ENCODE measurements around the gene ABCD3. TPM values are rescaled to one million over a fixed set of nuclear protein-coding genes. Genes with fewer than 3 reads are reported as not detected.

ABCD3 gene
- total and polyA plus RNA-seq, 7 experiments from 2014 or later: 18.0 to 31.2 (median 24.4) TPM

DNA sequence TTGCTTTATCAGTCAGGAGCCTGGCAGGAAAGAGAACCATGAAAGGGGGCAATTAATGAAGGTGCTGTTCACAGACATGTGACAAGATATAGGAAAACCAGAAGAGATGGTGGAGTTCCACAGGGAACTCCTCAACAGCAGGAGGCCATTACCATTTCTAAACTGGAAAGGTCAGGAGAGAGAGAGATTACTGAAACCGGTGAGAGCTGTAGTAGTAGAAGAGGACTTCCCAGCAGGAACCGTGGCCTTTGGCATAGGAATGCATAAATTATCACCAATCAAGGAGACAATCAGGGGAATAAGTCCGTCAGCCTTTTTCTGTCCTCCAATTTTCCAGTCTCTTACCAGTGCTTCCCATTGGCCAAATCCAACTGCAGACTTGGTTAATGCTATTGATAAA is 23.0 kb upstream of the ABCD3 start:
- no peak overlapping the region for H3K27ac Mint-ChIP-seq
- DNase-seq (no peak), ATAC-seq (no peak)
- Histone ChIP-seq H3K4me3 (ENCODE audit: low read length) (no peak overlapping the region), H3K4me1 (ENCODE audit: control insufficient read depth in 2 of 2, insufficient read depth in 2 of 2, low read length in 2 of 2) (no peaks in the 10 kb centered on the region), H3K9me3 (ENCODE audit: control insufficient read depth in 2 of 3, low read length in 3 of 3) (no peaks in the 10 kb centered on the region), H3K27me3 (ENCODE audit: control insufficient read depth in 2 of 2, insufficient read depth in 2 of 2, low read length in 2 of 2) (no peaks in the 10 kb centered on the region), H3K27ac (ENCODE audit: low read depth, low read length) (no peak overlapping the region), H3K36me3 (ENCODE audit: control insufficient read depth in 2 of 3, insufficient read depth in 3 of 3, low read length in 3 of 3) (no peaks in the 10 kb centered on the region)
- POLR2A ChIA-PET: no interaction called here
- H3K27me3 Mint-ChIP-seq: peaks cover 3 to 14% (median 9%) of the 10 kb centered on the region in 5 donors
- intact Hi-C loops (cut with micrococcal nuclease): no loop called here
- H3K36me3 Mint-ChIP-seq: peaks cover 0 to 4% (median 0%) of the 10 kb centered on the region in 5 donors
- H3K4me1 Mint-ChIP-seq: no peaks in the 10 kb centered on the region
- H3K9me3 Mint-ChIP-seq: peaks cover 0 to 4% (median 0%) of the 10 kb centered on the region in 11 donors
- CTCF ChIA-PET: no interaction called here
- H3K4me3 Mint-ChIP-seq: no peak overlapping the region

DNA sequence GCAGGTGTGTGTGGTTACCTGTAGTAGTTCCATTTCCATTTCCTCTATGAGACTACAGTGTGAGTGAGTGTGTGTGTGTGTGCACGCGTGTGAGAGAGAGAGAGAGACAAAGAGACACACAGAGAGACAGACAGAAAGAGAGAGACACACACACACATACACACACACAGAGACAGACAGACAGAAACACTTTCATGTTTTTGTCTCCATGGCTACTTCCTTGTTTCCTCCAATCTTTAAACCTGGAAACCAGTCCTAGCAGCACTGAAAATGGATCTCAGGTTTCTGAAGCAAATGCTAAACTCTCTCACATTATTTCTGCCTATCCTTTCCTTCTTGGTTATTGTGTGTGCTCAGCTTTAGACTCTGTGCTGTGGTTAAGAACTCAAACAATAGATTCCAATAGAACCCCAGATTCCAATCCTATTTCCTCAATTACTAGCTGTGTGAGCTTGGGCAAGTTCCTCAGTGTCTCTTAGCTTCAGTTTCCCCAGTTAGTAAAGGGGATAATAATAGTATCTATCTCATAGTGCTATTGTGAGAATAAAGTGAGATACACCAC is 22.4 kb upstream of the ABCD3 start:
- Mint-ChIP-seq H3K4me1 (no peaks in the 10 kb centered on the region), H3K9me3 (peaks cover 0 to 4% (median 0%) of the 10 kb centered on the region in 11 donors), H3K27me3 (peaks cover 4 to 14% (median 9%) of the 10 kb centered on the region in 5 donors), H3K4me3 (no peak overlapping the region), H3K36me3 (peaks cover 0 to 4% (median 0%) of the 10 kb centered on the region in 5 donors), H3K27ac (no peak overlapping the region)
- H3K4me1 ChIP-seq (ENCODE audit: control insufficient read depth in 2 of 2, insufficient read depth in 2 of 2, low read length in 2 of 2): no peaks in the 10 kb centered on the region
- no peak for DNase-seq
- H3K4me3 ChIP-seq (ENCODE audit: low read length): no peak overlapping the region
- ChIA-PET POLR2A (no interaction called here), CTCF (no interaction called here)
- intact Hi-C loops (cut with micrococcal nuclease): no loop called here
- no peaks in the 10 kb centered on the region for H3K9me3 ChIP-seq (ENCODE audit: control insufficient read depth in 2 of 3, low read length in 3 of 3)
- no peak overlapping the region for H3K27ac ChIP-seq (ENCODE audit: low read depth, low read length)
- H3K36me3 ChIP-seq (ENCODE audit: control insufficient read depth in 2 of 3, insufficient read depth in 3 of 3, low read length in 3 of 3): no peaks in the 10 kb centered on the region
- H3K27me3 ChIP-seq (ENCODE audit: control insufficient read depth in 2 of 2, insufficient read depth in 2 of 2, low read length in 2 of 2): no peaks in the 10 kb centered on the region
- no peak for ATAC-seq

DNA sequence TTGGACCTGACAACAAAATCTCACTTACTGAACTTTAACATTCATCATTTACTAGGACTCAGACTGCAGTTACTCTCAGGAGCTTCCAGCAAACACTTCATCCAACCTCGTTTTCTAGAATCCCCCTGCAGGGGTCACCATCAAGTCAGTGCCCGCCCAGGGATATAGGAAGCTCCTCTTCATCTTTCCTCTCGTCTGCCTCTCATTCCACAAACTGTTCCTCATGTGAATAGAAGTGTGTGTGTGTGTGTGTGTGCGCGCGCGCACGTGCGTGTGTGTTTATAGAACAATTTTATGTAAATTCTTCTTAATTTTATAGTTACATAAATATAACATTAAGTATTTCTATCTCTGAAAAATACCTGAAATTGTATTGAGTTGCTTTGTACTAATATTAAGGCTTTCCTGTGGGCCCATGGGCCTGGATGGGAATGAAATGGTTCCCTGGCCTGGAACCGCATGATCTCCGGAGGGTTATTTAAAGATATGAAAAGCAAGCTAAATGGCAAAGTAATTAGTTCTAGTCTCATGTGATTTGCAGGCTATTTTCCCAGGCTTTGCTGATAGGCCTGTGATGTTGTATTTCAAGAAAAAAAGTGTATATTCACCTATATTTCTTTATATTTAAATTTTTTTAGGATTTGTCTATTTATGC is 21.7 kb upstream of the ABCD3 start:
- Mint-ChIP-seq H3K4me3 (no peak overlapping the region), H3K27ac (no peak overlapping the region), H3K9me3 (peaks cover 0 to under 1% (median 0%) of the 10 kb centered on the region in 11 donors), H3K4me1 (no peaks in the 10 kb centered on the region), H3K36me3 (peaks cover 0 to under 1% (median 0%) of the 10 kb centered on the region in 5 donors), H3K27me3 (peaks cover 4 to 12% (median 9%) of the 10 kb centered on the region in 5 donors)
- no peak for DNase-seq
- Histone ChIP-seq H3K27me3 (ENCODE audit: control insufficient read depth in 2 of 2, insufficient read depth in 2 of 2, low read length in 2 of 2) (no peaks in the 10 kb centered on the region), H3K4me3 (ENCODE audit: low read length) (no peak overlapping the region), H3K27ac (ENCODE audit: low read depth, low read length) (no peak overlapping the region), H3K36me3 (ENCODE audit: control insufficient read depth in 2 of 3, insufficient read depth in 3 of 3, low read length in 3 of 3) (no peaks in the 10 kb centered on the region), H3K4me1 (ENCODE audit: control insufficient read depth in 2 of 2, insufficient read depth in 2 of 2, low read length in 2 of 2) (no peaks in the 10 kb centered on the region), H3K9me3 (ENCODE audit: control insufficient read depth in 2 of 3, low read length in 3 of 3) (no peaks in the 10 kb centered on the region)
- ChIA-PET POLR2A (no interaction called here), CTCF (no interaction called here)
- no peak for ATAC-seq
- intact Hi-C loops (cut with micrococcal nuclease): no loop called here

DNA sequence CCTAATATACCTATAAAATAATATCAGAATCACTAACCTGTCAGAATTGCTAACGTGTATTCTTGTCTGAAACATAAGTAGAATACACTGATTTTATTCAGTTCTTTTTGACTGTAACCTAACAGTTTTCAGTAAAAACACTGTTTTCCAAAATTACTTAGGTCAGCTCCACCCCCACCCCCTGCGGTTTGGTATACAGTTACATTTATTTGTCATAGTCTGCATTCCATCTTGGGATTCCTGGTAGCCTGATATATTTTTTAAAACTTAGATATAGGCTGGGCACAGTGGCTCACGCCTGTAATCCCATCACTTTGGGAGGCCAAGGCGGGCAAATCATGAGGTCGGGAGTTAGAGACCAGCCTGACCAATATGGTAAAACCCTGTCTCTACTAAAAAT is 19.8 kb upstream of the ABCD3 start:
- no peak overlapping the region for H3K4me3 Mint-ChIP-seq
- H3K9me3 ChIP-seq (ENCODE audit: control insufficient read depth in 2 of 3, low read length in 3 of 3): no peaks in the 10 kb centered on the region
- POLR2A ChIA-PET: interaction anchor here (0.7 kb wide), 1 partner anchor 787 kb away, joined by 4 read pairs; no protein-coding TSS in a partner anchor
- no peak for DNase-seq
- H3K27me3 Mint-ChIP-seq: peaks cover 5 to 14% (median 8%) of the 10 kb centered on the region in 5 donors
- no peaks in the 10 kb centered on the region for H3K36me3 Mint-ChIP-seq
- H3K4me1 ChIP-seq (ENCODE audit: control insufficient read depth in 2 of 2, insufficient read depth in 2 of 2, low read length in 2 of 2): no peaks in the 10 kb centered on the region
- no peak overlapping the region for H3K27ac ChIP-seq (ENCODE audit: low read depth, low read length)
- CTCF ChIA-PET: no interaction called here
- H3K4me3 ChIP-seq (ENCODE audit: low read length): no peak overlapping the region
- peaks cover 0 to 3% (median 0%) of the 10 kb centered on the region in 11 donors for H3K9me3 Mint-ChIP-seq
- H3K36me3 ChIP-seq (ENCODE audit: control insufficient read depth in 2 of 3, insufficient read depth in 3 of 3, low read length in 3 of 3): no peaks in the 10 kb centered on the region
- intact Hi-C loops (cut with micrococcal nuclease): no loop called here
- no peaks in the 10 kb centered on the region for H3K27me3 ChIP-seq (ENCODE audit: control insufficient read depth in 2 of 2, insufficient read depth in 2 of 2, low read length in 2 of 2)
- no peaks in the 10 kb centered on the region for H3K4me1 Mint-ChIP-seq
- ATAC-seq: no peak
- no peak overlapping the region for H3K27ac Mint-ChIP-seq

DNA sequence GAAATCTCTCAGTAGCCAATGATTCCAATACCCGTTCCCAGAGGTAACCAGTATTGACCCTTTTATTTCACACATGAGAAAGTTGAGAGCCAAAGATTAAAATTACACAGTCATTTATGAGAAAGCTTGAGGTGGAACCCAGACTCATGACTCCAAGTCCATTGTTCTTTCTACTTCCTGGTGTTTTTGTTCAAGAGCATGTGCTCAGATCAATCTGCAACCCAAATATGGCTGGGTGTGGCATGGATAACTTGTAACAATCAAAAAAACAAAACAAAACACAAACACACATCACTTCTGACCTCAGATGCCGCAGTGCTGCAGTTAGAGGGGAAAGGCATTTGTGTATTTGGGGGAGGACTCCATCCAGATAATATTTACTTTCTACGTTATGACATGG is 18.7 kb upstream of the ABCD3 start:
- Mint-ChIP-seq H3K27me3 (peaks cover 8 to 19% (median 10%) of the 10 kb centered on the region in 5 donors), H3K4me1 (no peaks in the 10 kb centered on the region)

DNA sequence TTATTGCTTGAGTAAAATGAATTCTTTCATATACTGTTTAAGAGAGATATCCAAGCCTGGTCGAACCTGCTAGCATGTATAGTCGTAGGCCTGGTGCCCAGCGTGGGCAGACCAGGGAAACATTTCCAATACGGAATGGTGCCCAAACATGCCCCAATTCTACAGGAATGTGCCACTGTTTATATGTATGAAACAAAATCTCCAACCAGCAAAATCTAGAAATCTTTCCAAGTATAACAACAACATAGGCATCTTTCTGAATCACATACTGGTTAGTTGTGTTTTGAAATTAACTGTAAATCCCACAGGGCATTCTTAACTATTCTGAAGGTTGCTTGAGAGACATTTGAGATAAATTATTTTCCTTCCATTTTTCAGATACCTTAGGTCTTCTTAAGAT is 17.0 kb upstream of the ABCD3 start:
- Mint-ChIP-seq H3K36me3 (no peaks in the 10 kb centered on the region), H3K4me1 (no peaks in the 10 kb centered on the region), H3K27ac (no peak overlapping the region), H3K4me3 (no peak overlapping the region), H3K27me3 (peaks cover 11 to 19% (median 18%) of the 10 kb centered on the region in 5 donors), H3K9me3 (peaks cover 0 to 3% (median 0%) of the 10 kb centered on the region in 11 donors)
- Histone ChIP-seq H3K4me3 (ENCODE audit: low read length) (no peak overlapping the region), H3K4me1 (ENCODE audit: control insufficient read depth in 2 of 2, insufficient read depth in 2 of 2, low read length in 2 of 2) (no peaks in the 10 kb centered on the region), H3K9me3 (ENCODE audit: control insufficient read depth in 2 of 3, low read length in 3 of 3) (no peaks in the 10 kb centered on the region), H3K27me3 (ENCODE audit: control insufficient read depth in 2 of 2, insufficient read depth in 2 of 2, low read length in 2 of 2) (no peaks in the 10 kb centered on the region), H3K36me3 (ENCODE audit: control insufficient read depth in 2 of 3, insufficient read depth in 3 of 3, low read length in 3 of 3) (no peaks in the 10 kb centered on the region), H3K27ac (ENCODE audit: low read depth, low read length) (no peak overlapping the region)
- intact Hi-C loops (cut with micrococcal nuclease): no loop called here
- DNase-seq (no peak), ATAC-seq (no peak)
- ChIA-PET CTCF (no interaction called here), POLR2A (no interaction called here)

More for the DNA sequence above, 18.7 kb upstream of the ABCD3 start:
- Histone ChIP-seq H3K4me1 (ENCODE audit: control insufficient read depth in 2 of 2, insufficient read depth in 2 of 2, low read length in 2 of 2) (no peaks in the 10 kb centered on the region), H3K27ac (ENCODE audit: low read depth, low read length) (no peak overlapping the region), H3K27me3 (ENCODE audit: control insufficient read depth in 2 of 2, insufficient read depth in 2 of 2, low read length in 2 of 2) (no peaks in the 10 kb centered on the region), H3K4me3 (ENCODE audit: low read length) (no peak overlapping the region), H3K36me3 (ENCODE audit: control insufficient read depth in 2 of 3, insufficient read depth in 3 of 3, low read length in 3 of 3) (no peaks in the 10 kb centered on the region), H3K9me3 (ENCODE audit: control insufficient read depth in 2 of 3, low read length in 3 of 3) (no peaks in the 10 kb centered on the region)
- DNase-seq (no peak), ATAC-seq (no peak)
- CTCF ChIA-PET: no interaction called here
- Mint-ChIP-seq H3K27ac (no peak overlapping the region), H3K4me3 (no peak overlapping the region), H3K36me3 (no peaks in the 10 kb centered on the region), H3K9me3 (peaks cover 0 to 3% (median 0%) of the 10 kb centered on the region in 11 donors)
- POLR2A ChIA-PET: interaction anchor here (1.6 kb wide), 1 partner anchor 18 kb away, joined by 3 read pairs; no protein-coding TSS in a partner anchor
- intact Hi-C loops (cut with micrococcal nuclease): no loop called here

DNA sequence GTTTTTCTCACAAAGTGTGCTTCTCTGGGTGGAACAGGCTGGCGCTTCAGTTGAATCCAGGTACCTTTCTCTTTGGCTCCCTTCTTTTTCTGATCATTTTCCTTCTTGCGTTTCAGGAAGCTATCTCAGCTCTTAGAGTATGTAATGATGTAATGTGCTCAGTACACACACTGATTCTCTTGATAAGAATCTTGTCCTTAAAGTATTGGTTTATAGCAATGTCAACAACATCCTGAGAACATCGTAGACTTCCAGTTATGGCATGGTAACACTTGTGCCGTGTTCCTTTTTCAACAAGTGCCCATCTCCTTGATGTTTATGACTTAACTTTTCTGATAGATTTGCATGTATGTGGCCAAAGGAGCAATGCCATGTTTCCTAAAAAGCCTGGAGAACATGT is 11.7 kb upstream of the ABCD3 start:
- no peak overlapping the region for H3K27ac ChIP-seq (ENCODE audit: low read depth, low read length)
- POLR2A ChIA-PET: no interaction called here
- no peak for DNase-seq
- Mint-ChIP-seq H3K9me3 (peaks cover 0 to 3% (median 0%) of the 10 kb centered on the region in 11 donors), H3K36me3 (no peaks in the 10 kb centered on the region), H3K27me3 (peaks cover 19 to 35% (median 31%) of the 10 kb centered on the region in 5 donors), H3K4me1 (no peaks in the 10 kb centered on the region), H3K27ac (no peak overlapping the region), H3K4me3 (no peak overlapping the region)
- H3K36me3 ChIP-seq (ENCODE audit: control insufficient read depth in 2 of 3, insufficient read depth in 3 of 3, low read length in 3 of 3): no peaks in the 10 kb centered on the region
- no peaks in the 10 kb centered on the region for H3K27me3 ChIP-seq (ENCODE audit: control insufficient read depth in 2 of 2, insufficient read depth in 2 of 2, low read length in 2 of 2)
- CTCF ChIA-PET: no interaction called here
- no peaks in the 10 kb centered on the region for H3K4me1 ChIP-seq (ENCODE audit: control insufficient read depth in 2 of 2, insufficient read depth in 2 of 2, low read length in 2 of 2)
- ATAC-seq: no peak
- intact Hi-C loops (cut with micrococcal nuclease): no loop called here
- no peaks in the 10 kb centered on the region for H3K9me3 ChIP-seq (ENCODE audit: control insufficient read depth in 2 of 3, low read length in 3 of 3)
- H3K4me3 ChIP-seq (ENCODE audit: low read length): no peak overlapping the region
